ENCODE data around the gene KCNMB4. TPM values are rescaled to one million over a fixed set of nuclear protein-coding genes. Genes with fewer than 3 reads are reported as not detected.

The KCNMB4 gene
- total RNA-seq, 1 experiment from 2014 or later, result 6.3 TPM

- Histone ChIP-seq H3K9me2 (ENCODE audit: insufficient read depth) (no peaks in the 10 kb centered on the region), H3K4me1 (replicated peaks; ENCODE audit: insufficient read depth) (no peaks in the 10 kb centered on the region), H3K4me3 (no peak overlapping the region), H3K27me3 (ENCODE audit: insufficient read depth, low read depth) (no peaks in the 10 kb centered on the region), H3K79me2 (ENCODE audit: low read depth) (no peaks in the 10 kb centered on the region), H3F3A (ENCODE audit: insufficient read depth, low read depth) (no peaks in the 10 kb centered on the region), H3K9me3 (ENCODE audit: insufficient read depth, low read depth) (no peaks in the 10 kb centered on the region), H3K27ac (no peak overlapping the region), H2AFZ (no peak overlapping the region), H4K20me1 (ENCODE audit: insufficient read depth) (no peaks in the 10 kb centered on the region), H3K4me2 (no peak overlapping the region), H3K36me3 (ENCODE audit: low read depth) (no peaks in the 10 kb centered on the region)
- no TSS peak for BruUV-seq (replicated peaks)
- ChIA-PET POLR2A (ENCODE audit: unreplicated experiment) (no interaction called here), CTCF (no interaction called here)
- TF ChIP-seq CTCF (conservative IDR thresholded peaks at IDR 0.05) (no peak), EZH2 (IDR thresholded peaks at IDR 0.05; ENCODE audit: low read depth) (no peak)
- intact Hi-C loops (cut with micrococcal nuclease; ENCODE audit: unreplicated experiment), result no loop called here
- DNase-seq, result no peak
Observed at GRCh38 chr12:70400124-70400523, 34.0 kb downstream of the KCNMB4 start.

- BruUV-seq (replicated peaks), result no TSS peak
- no peak overlapping the region for H3K27ac ChIP-seq
- no peaks in the 10 kb centered on the region for H3K9me3 ChIP-seq (ENCODE audit: insufficient read depth, low read depth)
- TF ChIP-seq EZH2 (IDR thresholded peaks at IDR 0.05; ENCODE audit: low read depth), result no peak
- TF ChIP-seq CTCF (conservative IDR thresholded peaks at IDR 0.05), result no peak
- POLR2A ChIA-PET (ENCODE audit: unreplicated experiment), result interaction anchor here (0.6 kb wide), 1 partner anchor 290 kb away, joined by 4 read pairs; no protein-coding TSS in a partner anchor
- intact Hi-C loops (cut with micrococcal nuclease; ENCODE audit: unreplicated experiment), result no loop called here
- H3K36me3 ChIP-seq (ENCODE audit: low read depth), result no peaks in the 10 kb centered on the region
- CTCF ChIA-PET, result no interaction called here
- no peaks in the 10 kb centered on the region for H3K79me2 ChIP-seq (ENCODE audit: low read depth)
- no peaks in the 10 kb centered on the region for H3K4me1 ChIP-seq (replicated peaks; ENCODE audit: insufficient read depth)
- H3K4me3 ChIP-seq, result no peak overlapping the region
- no peak overlapping the region for H2AFZ ChIP-seq
- H4K20me1 ChIP-seq (ENCODE audit: insufficient read depth), result no peaks in the 10 kb centered on the region
- no peak overlapping the region for H3K4me2 ChIP-seq
- no peaks in the 10 kb centered on the region for H3K27me3 ChIP-seq (ENCODE audit: insufficient read depth, low read depth)
- no peaks in the 10 kb centered on the region for H3K9me2 ChIP-seq (ENCODE audit: insufficient read depth)
- no peaks in the 10 kb centered on the region for H3F3A ChIP-seq (ENCODE audit: insufficient read depth, low read depth)
- no peak for DNase-seq
Observed at GRCh38 chr12:70402597-70402996, 36.5 kb downstream of the KCNMB4 start.

- no peak overlapping the region for H3K4me3 ChIP-seq
- no peak overlapping the region for H3K27ac ChIP-seq
- H3K36me3 ChIP-seq (ENCODE audit: low read depth), result no peaks in the 10 kb centered on the region
- intact Hi-C loops (cut with micrococcal nuclease; ENCODE audit: unreplicated experiment), result no loop called here
- TF ChIP-seq CTCF (conservative IDR thresholded peaks at IDR 0.05), result no peak
- no peak for TF ChIP-seq EZH2 (IDR thresholded peaks at IDR 0.05; ENCODE audit: low read depth)
- CTCF ChIA-PET, result no interaction called here
- no peak overlapping the region for H2AFZ ChIP-seq
- no peak for DNase-seq
- H4K20me1 ChIP-seq (ENCODE audit: insufficient read depth), result no peaks in the 10 kb centered on the region
- H3K9me3 ChIP-seq (ENCODE audit: insufficient read depth, low read depth), result no peaks in the 10 kb centered on the region
- no TSS peak for BruUV-seq (replicated peaks)
- H3K4me2 ChIP-seq, result no peak overlapping the region
- H3K9me2 ChIP-seq (ENCODE audit: insufficient read depth), result no peaks in the 10 kb centered on the region
- no peaks in the 10 kb centered on the region for H3F3A ChIP-seq (ENCODE audit: insufficient read depth, low read depth)
- no peaks in the 10 kb centered on the region for H3K27me3 ChIP-seq (ENCODE audit: insufficient read depth, low read depth)
- POLR2A ChIA-PET (ENCODE audit: unreplicated experiment), result no interaction called here
- H3K79me2 ChIP-seq (ENCODE audit: low read depth), result no peaks in the 10 kb centered on the region
- no peaks in the 10 kb centered on the region for H3K4me1 ChIP-seq (replicated peaks; ENCODE audit: insufficient read depth)
Observed at GRCh38 chr12:70403826-70404225, 37.7 kb downstream of the KCNMB4 start.
